Caco-2 (cell line): ENCODE data around the gene SMIM29. TPM values are rescaled to one million over a fixed set of nuclear protein-coding genes. Genes with fewer than 3 reads are reported as not detected.

Source experiments
- BruUV-seq: library from RNA; stranded (reverse); fragments of 400-500 nt; replicated peaks from 2 replicates; lab custom pipeline; 2021; lab: Mats Ljungman, UMichigan
- CTCF ChIA-PET: fragments of 300-600 bp; sonication (Branson Sonifier 250); formaldehyde crosslinking; loops from one replicate; lab custom pipeline; 2022; ENCODE audit warnings: antibody characterized with exemption; lab: Charles Lee
- POLR2A ChIA-PET: fragments of 300-600 bp; sonication (Branson Sonifier 250); formaldehyde crosslinking; loops from one replicate; lab custom pipeline; 2022; ENCODE audit warnings: antibody characterized with exemption; lab: Charles Lee
- DNase-seq, 2 experiments: peaks; one replicate each; pipeline versions ENCODE4 v3.0.0 to v3.0.0-alpha.2; 2020 to 2022
- H3K27me3 ChIP-seq: replicated peaks from 2 replicates; pipeline ENCODE4 v1.6.0; 2011; ENCODE audit warnings: low read length; ENCODE audit not compliant: control insufficient read depth, insufficient read depth
- H3K36me3 ChIP-seq: 2 replicates; pipeline ENCODE4 v1.5.1; 2011; ENCODE audit warnings: low read length; ENCODE audit not compliant: control insufficient read depth, insufficient read depth
- H3K4me1 ChIP-seq: fragments of 250-450 bp; sonication (Bioruptor Pico); 2 replicates; pipeline ENCODE4 v1.5.1; 2020; ENCODE audit warnings: mild to moderate bottlenecking
- H3K4me3 ChIP-seq: 2 replicates; pipeline ENCODE4 v1.5.1; 2011; ENCODE audit warnings: low read depth, mild to moderate bottlenecking, control low read depth, low read length
- H3K9me3 ChIP-seq: fragments of 250-450 bp; sonication (Bioruptor Pico); 2 replicates; pipeline ENCODE4 v1.5.1; 2020; ENCODE audit warnings: mild to moderate bottlenecking, moderate library complexity
- H3K27ac Mint-ChIP-seq: one replicate; pipeline ENCODE4 v1.8.0; 2022; ENCODE audit warnings: mixed read lengths; ENCODE audit not compliant: unreplicated experiment
- H3K27me3 Mint-ChIP-seq: one replicate; pipeline ENCODE4 v1.8.0; 2022; ENCODE audit warnings: mixed read lengths; ENCODE audit not compliant: insufficient read depth, unreplicated experiment
- H3K36me3 Mint-ChIP-seq: one replicate; pipeline ENCODE4 v1.8.0; 2022; ENCODE audit warnings: mild to moderate bottlenecking, mixed read lengths; ENCODE audit not compliant: insufficient read depth, unreplicated experiment
- H3K4me1 Mint-ChIP-seq: one replicate; pipeline ENCODE4 v1.8.0; 2022; ENCODE audit warnings: low read depth, mixed read lengths; ENCODE audit not compliant: unreplicated experiment
- H3K4me3 Mint-ChIP-seq: one replicate; pipeline ENCODE4 v1.8.0; 2022; ENCODE audit warnings: mild to moderate bottlenecking, moderate library complexity, mixed read lengths; ENCODE audit not compliant: unreplicated experiment
- H3K9me3 Mint-ChIP-seq: one replicate; pipeline ENCODE4 v1.8.0; 2022; ENCODE audit warnings: mixed read lengths; ENCODE audit not compliant: unreplicated experiment
- CTCF ChIP-seq, 2 experiments: fragments of 200-600 bp in 1 of 2; IDR thresholded peaks; 1 replicate in 1 of 2; 2 replicates in 1 of 2; pipeline versions ENCODE4 v1.5.1 to v1.8.0; 2011 to 2022; ENCODE audit warnings: antibody characterized with exemption in 1 of 2, control low read depth in 1 of 2, inconsistent platforms in 1 of 2, low read depth in 1 of 2, low read length in 1 of 2, mild to moderate bottlenecking in 1 of 2, moderate library complexity in 1 of 2; ENCODE audit not compliant: insufficient read depth in 1 of 2, severe bottlenecking in 1 of 2, unreplicated experiment in 1 of 2
- intact Hi-C: fragments of 100-400 bp; cut with micrococcal nuclease; formaldehyde crosslinking; loops from one replicate; pipeline ENCODE4 v1.10.0; 2022; ENCODE audit not compliant: unreplicated experiment
- total RNA-seq: library from RNA; stranded (reverse); gene quantifications from 2 replicates; pipeline ENCODE4 v1.2.3, GENCODE V29; 2022

The SMIM29 gene
- total RNA-seq, 1 experiment from 2014 or later: 16.0 TPM

- intact Hi-C loops: no loop called here
- no peaks in the 10 kb centered on the region for H3K27me3 Mint-ChIP-seq
- Histone ChIP-seq H3K27me3 (no peaks in the 10 kb centered on the region), H3K9me3 (no peaks in the 10 kb centered on the region), H3K4me1 (peaks cover 16% of the 10 kb centered on the region), H3K4me3 (no peak overlapping the region), H3K36me3 (no peaks in the 10 kb centered on the region)
- CTCF ChIA-PET: interaction anchor here (0.6 to 2.0 kb wide), 2 partner anchors 139 to 312 kb away, joined by 3 to 7 read pairs; no protein-coding TSS in a partner anchor
- POLR2A ChIA-PET: interaction anchor here (0.6 kb wide), 1 partner anchor 39 kb away, joined by 4 read pairs; the partner anchor contains the start of gene HMGA1
- no TSS peak for BruUV-seq
- H3K36me3 Mint-ChIP-seq: peaks cover 14% of the 10 kb centered on the region
- peaks cover 17% of the 10 kb centered on the region for H3K4me1 Mint-ChIP-seq
- DNase-seq: no peak
- TF ChIP-seq CTCF (IDR thresholded peaks at IDR 0.05; ENCODE audit: insufficient read depth in 1 of 2, low read depth in 1 of 2, low read length in 1 of 2, severe bottlenecking in 1 of 2, unreplicated experiment in 1 of 2): no peak
- H3K9me3 Mint-ChIP-seq: no peaks in the 10 kb centered on the region
- H3K27ac Mint-ChIP-seq: no peak overlapping the region
- H3K4me3 Mint-ChIP-seq: no peak overlapping the region
These were observed 27.4 kb upstream of the SMIM29 start for GRCh38 chr6:34276191-34276590.

GRCh38 chr6:34275128-34275804, 26.5 kb upstream of the SMIM29 start:
- H3K9me3 ChIP-seq: no peaks in the 10 kb centered on the region
- intact Hi-C loops: no loop called here
- no peaks in the 10 kb centered on the region for H3K27me3 ChIP-seq
- no peak overlapping the region for H3K4me3 ChIP-seq
- Mint-ChIP-seq H3K36me3 (peaks cover 14% of the 10 kb centered on the region), H3K27ac (no peak overlapping the region), H3K4me3 (no peak overlapping the region), H3K9me3 (no peaks in the 10 kb centered on the region), H3K4me1 (peaks cover 17% of the 10 kb centered on the region), H3K27me3 (no peaks in the 10 kb centered on the region)
- CTCF ChIA-PET: interaction anchor here (0.6 kb wide), 1 partner anchor 8 kb away, joined by 5 read pairs; no protein-coding TSS in a partner anchor
- DNase-seq: no peak
- no TSS peak for BruUV-seq
- peaks cover 16% of the 10 kb centered on the region for H3K4me1 ChIP-seq
- no peaks in the 10 kb centered on the region for H3K36me3 ChIP-seq
- no peak for TF ChIP-seq CTCF (IDR thresholded peaks at IDR 0.05; ENCODE audit: insufficient read depth in 1 of 2, low read depth in 1 of 2, low read length in 1 of 2, severe bottlenecking in 1 of 2, unreplicated experiment in 1 of 2)
- POLR2A ChIA-PET: no interaction called here

- ChIA-PET CTCF (no interaction called here), POLR2A (no interaction called here)
- no peaks in the 10 kb centered on the region for H3K36me3 ChIP-seq
- Mint-ChIP-seq H3K27ac (no peak overlapping the region), H3K36me3 (peaks cover 11% of the 10 kb centered on the region), H3K4me3 (no peak overlapping the region), H3K4me1 (peaks cover 17% of the 10 kb centered on the region), H3K27me3 (no peaks in the 10 kb centered on the region), H3K9me3 (no peaks in the 10 kb centered on the region)
- BruUV-seq: no TSS peak
- H3K9me3 ChIP-seq: no peaks in the 10 kb centered on the region
- no peak for DNase-seq
- H3K27me3 ChIP-seq: no peaks in the 10 kb centered on the region
- TF ChIP-seq CTCF (IDR thresholded peaks at IDR 0.05; ENCODE audit: insufficient read depth in 1 of 2, low read depth in 1 of 2, low read length in 1 of 2, severe bottlenecking in 1 of 2, unreplicated experiment in 1 of 2): no peak
- no peak overlapping the region for H3K4me3 ChIP-seq
- H3K4me1 ChIP-seq: peaks cover 16% of the 10 kb centered on the region
- intact Hi-C loops: no loop called here
These were observed 25.3 kb upstream of the SMIM29 start for GRCh38 chr6:34274129-34274528.
